Epithelial cell of esophagus (primary cell): ENCODE data around the gene IQCM.

Source experiments
- DNase-seq: peaks from one replicate; pipeline ENCODE4 v3.0.0; 2010; ENCODE audit warnings: low read depth
- H3K4me3 ChIP-seq: 2 replicates; pipeline ENCODE4 v1.5.1; 2011; ENCODE audit warnings: mild to moderate bottlenecking, low read length, control low read depth
- TF ChIP-seq, protein P1 (sequence below): IDR thresholded peaks from 2 replicates; pipeline ENCODE4 v1.5.1; 2011; ENCODE audit warnings: low read depth, mild to moderate bottlenecking, low read length, control low read depth, inconsistent platforms; ENCODE audit not compliant: insufficient read depth; ENCODE audit errors: missing control alignments

The IQCM gene

GRCh38 chr4:149634368-149634767 lies 181.3 kb downstream of the IQCM start:
- no peak for DNase-seq
- no peak overlapping the region for H3K4me3 ChIP-seq
- TF ChIP-seq, protein P1, sequence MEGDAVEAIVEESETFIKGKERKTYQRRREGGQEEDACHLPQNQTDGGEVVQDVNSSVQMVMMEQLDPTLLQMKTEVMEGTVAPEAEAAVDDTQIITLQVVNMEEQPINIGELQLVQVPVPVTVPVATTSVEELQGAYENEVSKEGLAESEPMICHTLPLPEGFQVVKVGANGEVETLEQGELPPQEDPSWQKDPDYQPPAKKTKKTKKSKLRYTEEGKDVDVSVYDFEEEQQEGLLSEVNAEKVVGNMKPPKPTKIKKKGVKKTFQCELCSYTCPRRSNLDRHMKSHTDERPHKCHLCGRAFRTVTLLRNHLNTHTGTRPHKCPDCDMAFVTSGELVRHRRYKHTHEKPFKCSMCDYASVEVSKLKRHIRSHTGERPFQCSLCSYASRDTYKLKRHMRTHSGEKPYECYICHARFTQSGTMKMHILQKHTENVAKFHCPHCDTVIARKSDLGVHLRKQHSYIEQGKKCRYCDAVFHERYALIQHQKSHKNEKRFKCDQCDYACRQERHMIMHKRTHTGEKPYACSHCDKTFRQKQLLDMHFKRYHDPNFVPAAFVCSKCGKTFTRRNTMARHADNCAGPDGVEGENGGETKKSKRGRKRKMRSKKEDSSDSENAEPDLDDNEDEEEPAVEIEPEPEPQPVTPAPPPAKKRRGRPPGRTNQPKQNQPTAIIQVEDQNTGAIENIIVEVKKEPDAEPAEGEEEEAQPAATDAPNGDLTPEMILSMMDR = no peak

DNA sequence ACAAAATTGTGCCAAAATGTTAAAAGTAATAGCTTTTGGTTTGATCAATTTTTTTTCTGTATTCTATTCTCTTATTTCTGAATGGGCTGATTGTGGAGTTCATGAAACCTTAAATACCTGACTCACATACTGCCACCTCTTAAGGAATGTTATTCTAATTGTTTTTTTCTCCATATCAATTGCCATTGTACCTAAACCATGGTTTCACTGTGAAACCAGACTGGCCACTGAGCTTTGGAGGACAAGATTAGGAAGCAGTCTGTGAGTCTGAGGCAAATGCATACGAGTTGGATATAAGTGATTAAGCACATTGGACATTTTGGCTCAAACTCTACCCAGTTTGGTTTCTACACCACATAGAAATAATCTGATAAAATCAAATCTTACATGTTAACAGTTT lies 184.0 kb downstream of the IQCM start:
- TF ChIP-seq, protein P1 = no peak
- no peak for DNase-seq
- H3K4me3 ChIP-seq = no peak overlapping the region

DNA sequence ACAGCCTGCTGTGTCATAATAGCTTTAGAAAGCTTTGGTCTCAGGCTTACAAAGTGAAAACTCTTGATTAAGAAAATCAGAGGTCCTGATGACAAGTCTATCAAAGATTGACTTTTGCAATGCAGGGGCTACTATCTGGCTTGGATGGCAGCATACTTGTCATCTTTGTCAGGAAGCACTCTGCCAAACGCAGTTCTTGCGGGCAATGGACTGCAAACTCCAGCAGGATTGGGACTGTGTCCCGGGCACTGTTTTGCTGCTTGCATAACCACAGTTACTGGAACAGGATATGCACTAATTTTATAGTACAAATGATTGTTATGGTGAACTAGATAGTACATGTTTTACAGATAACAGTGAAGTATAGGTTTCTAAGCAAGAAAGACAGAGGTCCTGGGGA lies 185.6 kb downstream of the IQCM start:
- no peak overlapping the region for H3K4me3 ChIP-seq
- peak; percentile 20 for DNase-seq
- TF ChIP-seq, protein P1 = no peak

GRCh38 chr4:149605601-149606378 lies 209.9 kb downstream of the IQCM start:
- H3K4me3 ChIP-seq = no peak overlapping the region
- TF ChIP-seq, protein P1 = no peak
- peak; percentile 76 for DNase-seq

- TF ChIP-seq, protein P1 = no peak
- DNase-seq = peak; percentile 37
- no peak overlapping the region for H3K4me3 ChIP-seq
Measured at GRCh38 chr4:149604827-149605226, 210.8 kb downstream of the IQCM start.

DNA sequence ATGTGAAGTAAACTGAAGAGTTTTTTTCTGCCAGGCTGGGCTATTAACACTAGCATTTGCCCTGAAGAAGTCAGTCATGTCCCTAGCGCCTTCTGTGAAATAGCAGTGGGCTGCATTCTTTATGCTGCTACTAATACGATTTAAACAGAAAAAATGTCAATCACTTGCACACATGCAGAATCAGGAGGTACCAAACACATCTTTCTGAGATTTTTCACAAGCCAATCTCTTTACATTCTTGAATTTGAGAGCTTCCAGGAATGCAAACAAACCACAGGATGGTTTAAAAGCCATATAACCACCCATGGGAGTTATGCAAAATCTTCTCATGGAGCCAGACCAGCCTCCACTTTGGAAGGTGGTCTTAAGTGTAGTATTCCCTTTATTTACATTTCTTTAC lies 220.1 kb downstream of the IQCM start:
- no peak overlapping the region for H3K4me3 ChIP-seq
- TF ChIP-seq, protein P1 = no peak
- DNase-seq = no peak

- TF ChIP-seq, protein P1 = no peak
- no peak for DNase-seq
- no peak overlapping the region for H3K4me3 ChIP-seq
Measured at GRCh38 chr4:149589826-149590225, 225.8 kb downstream of the IQCM start.
